ENCODE data around the gene VSIG10L.

DNA sequence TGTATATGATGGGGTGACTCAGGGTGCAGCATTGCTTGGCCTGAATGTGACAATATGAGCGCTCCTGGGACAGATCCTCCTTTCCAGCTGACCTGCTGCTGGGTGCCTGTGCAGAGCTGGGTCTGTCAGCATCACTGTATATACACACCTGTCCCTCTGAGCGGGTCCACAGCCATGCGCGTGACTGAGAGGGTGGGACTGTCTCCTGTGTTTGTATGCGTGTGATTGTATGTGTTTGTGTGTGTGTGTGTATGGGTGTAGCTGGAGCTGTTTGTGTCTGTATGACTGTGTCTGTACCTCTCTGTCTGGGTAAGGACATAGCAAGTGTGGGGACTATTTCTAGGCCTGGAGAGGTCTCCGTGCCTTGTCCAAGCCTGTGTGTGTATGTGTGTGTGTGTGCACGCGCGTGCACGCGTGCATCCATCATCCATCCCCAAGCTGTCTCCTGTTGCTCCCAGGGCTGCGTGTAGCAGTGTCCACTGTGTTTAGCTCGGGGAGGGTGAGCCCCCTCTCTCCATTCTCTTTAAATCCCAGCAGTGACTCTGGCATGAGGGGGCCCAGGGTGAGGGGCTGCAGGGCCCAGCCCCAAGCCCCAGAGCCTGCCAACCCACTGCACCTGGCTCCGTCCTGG, 22.2 kb downstream of the VSIG10L start:
- TF ChIP-seq, protein P1, sequence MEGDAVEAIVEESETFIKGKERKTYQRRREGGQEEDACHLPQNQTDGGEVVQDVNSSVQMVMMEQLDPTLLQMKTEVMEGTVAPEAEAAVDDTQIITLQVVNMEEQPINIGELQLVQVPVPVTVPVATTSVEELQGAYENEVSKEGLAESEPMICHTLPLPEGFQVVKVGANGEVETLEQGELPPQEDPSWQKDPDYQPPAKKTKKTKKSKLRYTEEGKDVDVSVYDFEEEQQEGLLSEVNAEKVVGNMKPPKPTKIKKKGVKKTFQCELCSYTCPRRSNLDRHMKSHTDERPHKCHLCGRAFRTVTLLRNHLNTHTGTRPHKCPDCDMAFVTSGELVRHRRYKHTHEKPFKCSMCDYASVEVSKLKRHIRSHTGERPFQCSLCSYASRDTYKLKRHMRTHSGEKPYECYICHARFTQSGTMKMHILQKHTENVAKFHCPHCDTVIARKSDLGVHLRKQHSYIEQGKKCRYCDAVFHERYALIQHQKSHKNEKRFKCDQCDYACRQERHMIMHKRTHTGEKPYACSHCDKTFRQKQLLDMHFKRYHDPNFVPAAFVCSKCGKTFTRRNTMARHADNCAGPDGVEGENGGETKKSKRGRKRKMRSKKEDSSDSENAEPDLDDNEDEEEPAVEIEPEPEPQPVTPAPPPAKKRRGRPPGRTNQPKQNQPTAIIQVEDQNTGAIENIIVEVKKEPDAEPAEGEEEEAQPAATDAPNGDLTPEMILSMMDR (conservative IDR thresholded peaks at IDR 0.05; ENCODE audit: low read depth, low read length) = no peak
- no peak for TF ChIP-seq EZH2 (IDR thresholded peaks at IDR 0.05; ENCODE audit: low read length, unreplicated experiment)
